RWPE1 (cell line): ENCODE data around the gene TPT1.

Experiments used
- CTCF ChIA-PET: fragments of 350-600 bp; sonication (Branson Sonifier 250); formaldehyde crosslinking; extraction: SDS; loops from one replicate; lab custom pipeline; 2021; lab: Yijun Ruan, JAX
- POLR2A ChIA-PET: fragments of 400-600 bp; formaldehyde crosslinking; extraction: SDS; loops from one replicate; lab custom pipeline; 2020; ENCODE audit warnings: antibody characterized with exemption; ENCODE audit not compliant: low non-redundant PET; lab: Yijun Ruan, JAX
- DNase-seq: peaks from one replicate; pipeline ENCODE4 v3.0.0; 2012; ENCODE audit warnings: low spot score
- H3K27ac ChIP-seq: fragments of 450-650 bp; 2 replicates; pipeline ENCODE4 v1.5.1; 2017
- TF ChIP-seq, protein P1 (sequence below): fragments of 450-650 bp; conservative IDR thresholded peaks from 2 replicates; pipeline ENCODE4 v1.5.1; 2017; ENCODE audit warnings: low read depth, mild to moderate bottlenecking

TPT1 gene

DNA sequence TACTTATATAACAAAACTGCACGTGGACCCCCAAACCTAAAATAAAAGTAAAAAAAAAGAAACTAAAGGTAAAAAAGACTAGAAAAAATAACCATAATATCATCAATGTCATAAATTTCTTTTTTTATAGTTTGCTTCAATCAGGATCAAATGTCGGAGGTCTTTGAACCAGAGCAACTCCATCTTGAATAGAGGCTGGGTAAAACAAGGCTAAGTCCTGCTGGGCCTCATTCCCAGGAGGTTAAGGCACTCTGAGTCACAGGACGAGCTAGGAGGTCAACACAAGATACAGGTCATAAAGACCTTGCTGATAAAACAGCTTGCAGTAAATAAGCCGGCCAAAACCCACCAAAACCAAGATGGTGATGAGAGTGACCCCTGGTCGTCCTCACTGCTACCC, 24.0 kb downstream of the TPT1 start:
- DNase-seq: no peak
- no peak overlapping the region for H3K27ac ChIP-seq
- ChIA-PET POLR2A (no interaction called here), CTCF (no interaction called here)
- TF ChIP-seq, protein P1, sequence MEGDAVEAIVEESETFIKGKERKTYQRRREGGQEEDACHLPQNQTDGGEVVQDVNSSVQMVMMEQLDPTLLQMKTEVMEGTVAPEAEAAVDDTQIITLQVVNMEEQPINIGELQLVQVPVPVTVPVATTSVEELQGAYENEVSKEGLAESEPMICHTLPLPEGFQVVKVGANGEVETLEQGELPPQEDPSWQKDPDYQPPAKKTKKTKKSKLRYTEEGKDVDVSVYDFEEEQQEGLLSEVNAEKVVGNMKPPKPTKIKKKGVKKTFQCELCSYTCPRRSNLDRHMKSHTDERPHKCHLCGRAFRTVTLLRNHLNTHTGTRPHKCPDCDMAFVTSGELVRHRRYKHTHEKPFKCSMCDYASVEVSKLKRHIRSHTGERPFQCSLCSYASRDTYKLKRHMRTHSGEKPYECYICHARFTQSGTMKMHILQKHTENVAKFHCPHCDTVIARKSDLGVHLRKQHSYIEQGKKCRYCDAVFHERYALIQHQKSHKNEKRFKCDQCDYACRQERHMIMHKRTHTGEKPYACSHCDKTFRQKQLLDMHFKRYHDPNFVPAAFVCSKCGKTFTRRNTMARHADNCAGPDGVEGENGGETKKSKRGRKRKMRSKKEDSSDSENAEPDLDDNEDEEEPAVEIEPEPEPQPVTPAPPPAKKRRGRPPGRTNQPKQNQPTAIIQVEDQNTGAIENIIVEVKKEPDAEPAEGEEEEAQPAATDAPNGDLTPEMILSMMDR: no peak

DNA sequence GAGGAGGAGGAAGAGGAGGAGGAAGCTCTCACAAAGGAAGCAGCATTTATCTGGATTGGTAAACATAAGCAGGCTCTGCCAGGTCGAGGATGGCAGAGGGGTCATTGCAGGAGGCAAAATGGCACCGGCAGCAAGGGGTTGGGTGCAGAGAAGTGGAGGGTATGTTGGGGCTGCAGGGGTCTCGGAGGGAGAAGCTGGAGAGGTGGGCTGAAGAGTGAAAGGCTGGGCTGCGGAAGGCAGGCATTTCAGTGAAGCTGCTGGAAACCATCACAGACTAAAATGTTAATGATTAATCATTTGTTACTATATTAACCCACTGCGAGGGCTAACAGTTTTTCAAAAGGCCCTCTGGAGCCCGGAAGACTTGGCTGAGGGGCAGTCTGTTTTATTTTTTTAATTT, 24.6 kb downstream of the TPT1 start:
- TF ChIP-seq, protein P1: no peak
- no peak overlapping the region for H3K27ac ChIP-seq
- CTCF ChIA-PET: no interaction called here
- DNase-seq: no peak
- POLR2A ChIA-PET: no interaction called here

DNA sequence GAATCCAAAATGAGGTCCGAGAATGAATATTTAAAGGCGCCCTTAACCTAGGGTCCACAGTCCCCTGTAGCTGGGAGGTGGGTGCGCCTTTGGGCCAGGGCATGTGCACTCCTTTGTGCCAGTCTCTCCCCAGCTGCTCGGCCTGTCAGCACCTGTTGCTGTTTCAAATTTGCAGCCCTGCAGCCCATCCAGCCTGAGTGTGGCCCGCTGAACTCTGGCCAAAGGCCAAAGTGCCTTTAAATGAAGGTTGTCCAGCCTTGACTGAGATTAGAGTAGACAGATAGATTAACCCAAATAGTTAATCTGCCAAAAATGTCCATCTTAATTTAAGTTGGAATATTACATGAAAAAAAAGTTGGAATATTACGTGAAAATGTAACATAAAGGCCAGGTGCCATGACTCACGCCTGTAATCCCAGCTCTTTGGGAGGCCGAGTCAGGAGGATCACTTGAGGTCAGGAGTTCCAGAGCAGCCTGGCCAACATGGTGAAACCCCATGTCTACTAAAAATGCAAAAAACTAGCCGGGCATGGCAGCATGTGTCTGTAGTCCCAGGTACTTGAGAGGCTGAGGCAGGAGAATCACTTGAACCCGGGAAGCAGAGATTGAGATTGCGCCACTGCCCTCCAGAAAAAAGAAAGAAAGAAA, 25.3 kb downstream of the TPT1 start:
- H3K27ac ChIP-seq: no peak overlapping the region
- TF ChIP-seq, protein P1: no peak
- ChIA-PET CTCF (interaction anchor here (0.7 kb wide), 1 partner anchor 12 kb away, joined by 3 read pairs; no protein-coding TSS in a partner anchor), POLR2A (no interaction called here)
- DNase-seq: no peak

DNA sequence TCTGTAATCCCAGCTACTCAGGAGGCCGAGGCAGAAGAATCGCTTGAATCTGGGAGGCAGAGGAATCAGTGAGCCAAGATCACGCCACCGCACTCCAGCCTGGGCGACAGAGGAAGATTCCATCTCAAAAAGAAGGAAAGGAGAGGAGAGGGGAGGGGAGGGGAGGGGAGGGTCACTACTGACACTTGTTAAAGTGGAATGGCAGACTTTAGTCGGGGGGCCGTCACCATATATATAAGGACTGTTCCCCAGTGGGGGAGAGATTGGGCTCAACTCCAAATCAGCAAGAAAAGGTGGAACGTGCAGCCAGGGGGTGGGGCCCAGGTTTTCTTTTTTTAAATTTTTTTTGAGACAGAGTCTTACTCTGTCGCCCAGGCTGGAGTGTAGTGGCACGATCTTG, 26.2 kb downstream of the TPT1 start:
- DNase-seq: no peak
- CTCF ChIA-PET: interaction anchor here (0.7 kb wide), 1 partner anchor 11 kb away, joined by 3 read pairs; no protein-coding TSS in a partner anchor
- POLR2A ChIA-PET: no interaction called here
- H3K27ac ChIP-seq: no peak overlapping the region
- TF ChIP-seq, protein P1: no peak

DNA sequence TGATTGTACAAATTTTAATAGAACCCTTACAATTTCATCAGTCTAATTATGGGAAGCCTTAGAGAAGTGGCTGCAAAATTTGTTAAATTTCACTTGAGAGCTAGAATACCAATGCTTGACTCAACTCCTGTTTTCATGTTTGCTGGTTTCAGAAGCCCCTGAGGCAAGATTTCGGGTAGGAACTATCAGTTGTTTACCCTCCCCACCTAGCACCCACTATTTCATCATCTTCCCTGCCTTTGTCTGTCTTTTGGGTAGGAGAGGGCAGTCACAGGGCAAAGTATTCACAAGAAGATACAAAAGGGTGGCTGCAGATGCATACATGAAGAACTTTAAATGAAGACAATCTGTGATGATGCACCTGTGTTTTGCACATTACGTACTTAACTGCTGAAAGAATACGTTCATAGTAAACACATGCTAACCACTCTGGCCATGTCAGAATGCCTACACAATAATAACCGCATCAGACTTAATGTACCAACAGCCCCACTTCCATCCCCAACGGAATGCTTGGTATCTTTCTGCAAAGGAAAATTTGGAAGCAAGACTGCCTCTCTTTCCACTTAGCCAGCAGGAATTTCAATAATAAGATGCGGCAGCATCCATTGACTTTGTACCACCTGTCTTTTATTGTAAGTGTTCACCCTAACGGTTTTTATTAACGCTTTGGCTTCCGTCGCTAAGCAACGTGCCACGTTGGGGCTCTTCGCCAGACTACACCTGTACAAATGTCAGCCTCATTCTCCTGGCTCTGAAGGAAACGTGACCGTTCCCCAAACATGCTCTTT, 30.4 kb downstream of the TPT1 start:
- TF ChIP-seq, protein P1: no peak
- DNase-seq: no peak
- ChIA-PET CTCF (interaction anchor here (0.6 to 1.1 kb wide), 6 partner anchors 28 to 325 kb away, joined by 3 to 6 read pairs (median 3); no protein-coding TSS in a partner anchor), POLR2A (no interaction called here)
- no peak overlapping the region for H3K27ac ChIP-seq

DNA sequence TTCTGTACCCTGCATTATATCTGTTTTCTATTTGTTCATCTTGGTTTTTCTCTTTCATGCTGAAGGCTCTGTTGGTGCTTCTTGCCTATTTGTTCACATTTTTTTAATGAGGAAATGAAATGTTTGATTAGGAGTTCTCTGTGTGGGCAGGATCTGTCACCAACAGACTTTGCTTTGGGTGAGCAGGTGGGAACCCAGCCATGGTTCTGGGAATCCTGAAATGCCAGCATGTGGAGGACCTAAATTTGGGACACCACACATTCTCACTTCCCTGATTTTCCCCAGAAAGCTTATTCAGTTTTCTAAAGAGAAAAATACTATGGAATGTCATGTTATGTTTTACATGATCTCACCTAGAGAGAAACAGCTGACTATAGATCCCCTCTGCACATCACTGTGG, 34.0 kb downstream of the TPT1 start:
- POLR2A ChIA-PET: no interaction called here
- TF ChIP-seq, protein P1: no peak
- CTCF ChIA-PET: interaction anchor here (0.9 kb wide), 1 partner anchor 259 kb away, joined by 3 read pairs; no protein-coding TSS in a partner anchor
- no peak overlapping the region for H3K27ac ChIP-seq
- no peak for DNase-seq
